ENCODE data around the gene SALL1. TPM values are rescaled to one million over a fixed set of nuclear protein-coding genes. Genes with fewer than 3 reads are reported as not detected.

Gene SALL1
- polyA plus RNA-seq, 1 donor from 2014 or later = 0.22 TPM

- peaks cover 71% of the 10 kb centered on the region for H3K79me2 ChIP-seq (replicated peaks; ENCODE audit: insufficient read depth, low read length)
- H3K27ac ChIP-seq (ENCODE audit: low read length) = no peak overlapping the region
- no peak for TF ChIP-seq CTCF (IDR thresholded peaks at IDR 0.05; ENCODE audit: poor library complexity, severe bottlenecking)
- H3K9me3 ChIP-seq (ENCODE audit: low read length) = no peaks in the 10 kb centered on the region
- H3K9ac ChIP-seq (ENCODE audit: low read length) = no peak overlapping the region
- no peaks in the 10 kb centered on the region for H3K9me2 ChIP-seq (ENCODE audit: insufficient read depth, low read length)
- H3K36me3 ChIP-seq (ENCODE audit: insufficient read depth, low read length) = no peaks in the 10 kb centered on the region
- no peak overlapping the region for H3K4me2 ChIP-seq (ENCODE audit: low read length)
- no peaks in the 10 kb centered on the region for H4K20me1 ChIP-seq (ENCODE audit: insufficient read depth)
- H2AFZ ChIP-seq (ENCODE audit: low read depth, low read length) = no peak overlapping the region
- H3K27me3 ChIP-seq (ENCODE audit: insufficient read depth, low read depth, low read length) = peaks cover 3% of the 10 kb centered on the region
- no peaks in the 10 kb centered on the region for H3F3A ChIP-seq (ENCODE audit: insufficient read depth, low read length, poor library complexity, severe bottlenecking)
- no peak overlapping the region for H3K4me3 ChIP-seq (ENCODE audit: low read length)
These were observed 11.0 kb downstream of the SALL1 start for GRCh38 chr16:51140112-51140511.

GRCh38 chr16:51139568-51139967 lies 11.5 kb downstream of the SALL1 start:
- TF ChIP-seq RAD21 (conservative IDR thresholded peaks at IDR 0.05) = no peak
- no peak for TF ChIP-seq TAF1 (IDR thresholded peaks at IDR 0.05; ENCODE audit: low read depth)
- TF ChIP-seq SMC3 (conservative IDR thresholded peaks at IDR 0.05; ENCODE audit: poor library complexity) = no peak
- no peak for TF ChIP-seq EP300 (conservative IDR thresholded peaks at IDR 0.05; ENCODE audit: poor library complexity, severe bottlenecking)
- TF ChIP-seq POLR2AphosphoS5 (IDR thresholded peaks at IDR 0.05) = no peak

GRCh38 chr16:51138178-51138577 lies 12.9 kb downstream of the SALL1 start:
- H3K4me3 ChIP-seq (ENCODE audit: low read length) = no peak overlapping the region
- TF ChIP-seq SMC3 (conservative IDR thresholded peaks at IDR 0.05; ENCODE audit: poor library complexity) (no peak), RAD21 (conservative IDR thresholded peaks at IDR 0.05) (no peak)
- H2AFZ ChIP-seq (ENCODE audit: low read depth, low read length) = no peak overlapping the region
- no peak overlapping the region for H3K9ac ChIP-seq (ENCODE audit: low read length)
- no peaks in the 10 kb centered on the region for H3K36me3 ChIP-seq (ENCODE audit: insufficient read depth, low read length)
- H3F3A ChIP-seq (ENCODE audit: insufficient read depth, low read length, poor library complexity, severe bottlenecking) = no peaks in the 10 kb centered on the region
- no peak overlapping the region for H3K27ac ChIP-seq (ENCODE audit: low read length)
- H3K4me2 ChIP-seq (ENCODE audit: low read length) = no peak overlapping the region
- H4K20me1 ChIP-seq (ENCODE audit: insufficient read depth) = no peaks in the 10 kb centered on the region
- H3K79me2 ChIP-seq (replicated peaks; ENCODE audit: insufficient read depth, low read length) = peaks cover 51% of the 10 kb centered on the region
- no peaks in the 10 kb centered on the region for H3K9me2 ChIP-seq (ENCODE audit: insufficient read depth, low read length)
- peaks cover 17% of the 10 kb centered on the region for H3K27me3 ChIP-seq (ENCODE audit: insufficient read depth, low read depth, low read length)
- no peaks in the 10 kb centered on the region for H3K9me3 ChIP-seq (ENCODE audit: low read length)

More at GRCh38 chr16:51139568-51139967, 11.5 kb downstream of the SALL1 start:
- no peaks in the 10 kb centered on the region for H3K36me3 ChIP-seq (ENCODE audit: insufficient read depth, low read length)
- no peak overlapping the region for H2AFZ ChIP-seq (ENCODE audit: low read depth, low read length)
- no peak overlapping the region for H3K4me2 ChIP-seq (ENCODE audit: low read length)
- H3K9me2 ChIP-seq (ENCODE audit: insufficient read depth, low read length) = no peaks in the 10 kb centered on the region
- H3K9me3 ChIP-seq (ENCODE audit: low read length) = no peaks in the 10 kb centered on the region
- H3F3A ChIP-seq (ENCODE audit: insufficient read depth, low read length, poor library complexity, severe bottlenecking) = no peaks in the 10 kb centered on the region
- no peaks in the 10 kb centered on the region for H4K20me1 ChIP-seq (ENCODE audit: insufficient read depth)
- H3K27ac ChIP-seq (ENCODE audit: low read length) = no peak overlapping the region
- H3K79me2 ChIP-seq (replicated peaks; ENCODE audit: insufficient read depth, low read length) = peaks cover 65% of the 10 kb centered on the region
- H3K27me3 ChIP-seq (ENCODE audit: insufficient read depth, low read depth, low read length) = peaks cover 6% of the 10 kb centered on the region
- no peak overlapping the region for H3K4me3 ChIP-seq (ENCODE audit: low read length)
- H3K9ac ChIP-seq (ENCODE audit: low read length) = no peak overlapping the region

DNA sequence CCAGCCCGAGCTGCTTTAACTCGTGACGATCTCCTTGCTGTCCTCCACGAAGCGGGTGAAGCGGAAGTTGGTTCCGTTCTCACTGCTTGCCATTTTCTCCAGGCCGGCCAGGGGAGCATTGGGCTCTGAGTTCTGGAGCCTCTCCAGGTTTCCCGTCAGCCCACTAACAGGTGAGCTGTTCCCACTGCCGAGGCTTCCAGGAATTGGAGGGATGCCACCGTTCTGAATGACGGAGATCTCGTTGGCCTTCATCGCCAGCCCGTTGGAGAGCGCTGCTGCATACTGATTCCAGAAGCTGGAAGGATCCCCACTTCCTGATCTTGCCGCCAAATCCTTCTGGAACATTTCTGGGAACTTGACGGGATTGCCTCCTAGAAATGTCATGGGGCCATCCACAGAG lies 14.0 kb downstream of the SALL1 start:
- Histone ChIP-seq H3K27me3 (ENCODE audit: insufficient read depth, low read depth, low read length) (peaks cover 17% of the 10 kb centered on the region), H3K27ac (ENCODE audit: low read length) (no peak overlapping the region), H3K9me3 (ENCODE audit: low read length) (no peaks in the 10 kb centered on the region), H3F3A (ENCODE audit: insufficient read depth, low read length, poor library complexity, severe bottlenecking) (no peaks in the 10 kb centered on the region), H3K36me3 (ENCODE audit: insufficient read depth, low read length) (no peaks in the 10 kb centered on the region), H3K9me2 (ENCODE audit: insufficient read depth, low read length) (no peaks in the 10 kb centered on the region), H3K9ac (ENCODE audit: low read length) (no peak overlapping the region), H3K4me3 (ENCODE audit: low read length) (no peak overlapping the region), H4K20me1 (ENCODE audit: insufficient read depth) (no peaks in the 10 kb centered on the region), H3K4me2 (ENCODE audit: low read length) (no peak overlapping the region), H3K79me2 (replicated peaks; ENCODE audit: insufficient read depth, low read length) (peaks cover 40% of the 10 kb centered on the region), H2AFZ (ENCODE audit: low read depth, low read length) (no peak overlapping the region)
- TF ChIP-seq EZH2 (IDR thresholded peaks at IDR 0.05; ENCODE audit: borderline replicate concordance, insufficient read depth, low read length, poor library complexity, severe bottlenecking) (no peak), MXI1 (conservative IDR thresholded peaks at IDR 0.05; ENCODE audit: poor library complexity, severe bottlenecking) (no peak), CTCF (IDR thresholded peaks at IDR 0.05; ENCODE audit: poor library complexity, severe bottlenecking) (no peak), SMC3 (conservative IDR thresholded peaks at IDR 0.05; ENCODE audit: poor library complexity) (no peak), RAD21 (conservative IDR thresholded peaks at IDR 0.05) (no peak)
- TF ChIP-seq, protein P1, sequence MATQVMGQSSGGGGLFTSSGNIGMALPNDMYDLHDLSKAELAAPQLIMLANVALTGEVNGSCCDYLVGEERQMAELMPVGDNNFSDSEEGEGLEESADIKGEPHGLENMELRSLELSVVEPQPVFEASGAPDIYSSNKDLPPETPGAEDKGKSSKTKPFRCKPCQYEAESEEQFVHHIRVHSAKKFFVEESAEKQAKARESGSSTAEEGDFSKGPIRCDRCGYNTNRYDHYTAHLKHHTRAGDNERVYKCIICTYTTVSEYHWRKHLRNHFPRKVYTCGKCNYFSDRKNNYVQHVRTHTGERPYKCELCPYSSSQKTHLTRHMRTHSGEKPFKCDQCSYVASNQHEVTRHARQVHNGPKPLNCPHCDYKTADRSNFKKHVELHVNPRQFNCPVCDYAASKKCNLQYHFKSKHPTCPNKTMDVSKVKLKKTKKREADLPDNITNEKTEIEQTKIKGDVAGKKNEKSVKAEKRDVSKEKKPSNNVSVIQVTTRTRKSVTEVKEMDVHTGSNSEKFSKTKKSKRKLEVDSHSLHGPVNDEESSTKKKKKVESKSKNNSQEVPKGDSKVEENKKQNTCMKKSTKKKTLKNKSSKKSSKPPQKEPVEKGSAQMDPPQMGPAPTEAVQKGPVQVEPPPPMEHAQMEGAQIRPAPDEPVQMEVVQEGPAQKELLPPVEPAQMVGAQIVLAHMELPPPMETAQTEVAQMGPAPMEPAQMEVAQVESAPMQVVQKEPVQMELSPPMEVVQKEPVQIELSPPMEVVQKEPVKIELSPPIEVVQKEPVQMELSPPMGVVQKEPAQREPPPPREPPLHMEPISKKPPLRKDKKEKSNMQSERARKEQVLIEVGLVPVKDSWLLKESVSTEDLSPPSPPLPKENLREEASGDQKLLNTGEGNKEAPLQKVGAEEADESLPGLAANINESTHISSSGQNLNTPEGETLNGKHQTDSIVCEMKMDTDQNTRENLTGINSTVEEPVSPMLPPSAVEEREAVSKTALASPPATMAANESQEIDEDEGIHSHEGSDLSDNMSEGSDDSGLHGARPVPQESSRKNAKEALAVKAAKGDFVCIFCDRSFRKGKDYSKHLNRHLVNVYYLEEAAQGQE (IDR thresholded peaks at IDR 0.05; ENCODE audit: borderline replicate concordance) = no peak

All from neural cell (in vitro differentiated cells).